ENCODE results near the gene HEYL.

DNA sequence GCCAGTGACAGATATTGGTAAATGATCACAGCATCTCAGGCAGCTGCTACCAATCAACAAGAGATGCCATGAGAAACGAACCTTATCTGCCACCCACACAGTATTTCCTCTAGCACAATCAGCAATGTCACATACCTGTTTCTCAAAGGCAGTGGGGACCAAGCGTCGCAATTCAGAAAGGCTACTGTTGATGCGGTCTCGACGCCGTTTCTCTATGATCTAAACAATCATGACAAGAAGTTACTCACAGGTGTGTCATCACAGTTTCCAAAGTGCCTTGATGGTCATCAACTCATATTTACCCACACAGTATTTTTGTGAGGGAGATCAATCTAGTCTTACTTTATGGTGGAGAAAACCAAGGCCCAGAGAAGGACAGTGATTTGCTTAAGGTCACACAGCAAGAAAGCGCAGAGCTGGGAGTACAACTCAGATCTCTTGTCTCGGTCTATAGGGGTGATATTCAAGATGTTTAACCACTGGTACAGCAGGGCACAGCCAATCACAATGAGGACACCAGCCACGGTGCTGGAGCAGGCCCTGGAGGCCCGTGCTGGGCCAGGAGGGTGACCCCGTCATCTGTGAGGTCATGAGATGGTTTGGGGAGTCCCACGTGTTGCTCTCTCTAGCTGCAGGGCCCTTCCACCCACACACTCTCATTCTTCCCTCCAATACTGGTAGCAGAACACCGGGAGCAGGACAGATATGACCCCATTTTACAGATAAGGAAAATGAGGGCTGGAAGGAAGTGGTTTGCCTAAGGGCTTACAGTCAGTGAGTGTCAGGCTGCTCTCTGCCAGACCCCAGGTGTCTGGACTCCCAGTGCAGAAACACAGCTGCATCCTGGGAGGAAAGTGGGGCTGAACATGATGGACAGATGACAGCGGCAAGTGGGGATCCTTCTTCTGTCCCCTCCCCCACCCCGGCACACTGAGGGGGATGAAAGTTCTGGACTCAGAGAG, 7.8 kb downstream of the HEYL start:
- TF ChIP-seq, protein P1, sequence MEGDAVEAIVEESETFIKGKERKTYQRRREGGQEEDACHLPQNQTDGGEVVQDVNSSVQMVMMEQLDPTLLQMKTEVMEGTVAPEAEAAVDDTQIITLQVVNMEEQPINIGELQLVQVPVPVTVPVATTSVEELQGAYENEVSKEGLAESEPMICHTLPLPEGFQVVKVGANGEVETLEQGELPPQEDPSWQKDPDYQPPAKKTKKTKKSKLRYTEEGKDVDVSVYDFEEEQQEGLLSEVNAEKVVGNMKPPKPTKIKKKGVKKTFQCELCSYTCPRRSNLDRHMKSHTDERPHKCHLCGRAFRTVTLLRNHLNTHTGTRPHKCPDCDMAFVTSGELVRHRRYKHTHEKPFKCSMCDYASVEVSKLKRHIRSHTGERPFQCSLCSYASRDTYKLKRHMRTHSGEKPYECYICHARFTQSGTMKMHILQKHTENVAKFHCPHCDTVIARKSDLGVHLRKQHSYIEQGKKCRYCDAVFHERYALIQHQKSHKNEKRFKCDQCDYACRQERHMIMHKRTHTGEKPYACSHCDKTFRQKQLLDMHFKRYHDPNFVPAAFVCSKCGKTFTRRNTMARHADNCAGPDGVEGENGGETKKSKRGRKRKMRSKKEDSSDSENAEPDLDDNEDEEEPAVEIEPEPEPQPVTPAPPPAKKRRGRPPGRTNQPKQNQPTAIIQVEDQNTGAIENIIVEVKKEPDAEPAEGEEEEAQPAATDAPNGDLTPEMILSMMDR (conservative IDR thresholded peaks at IDR 0.05): no peak
- TF ChIP-seq EZH2 (IDR thresholded peaks at IDR 0.05; ENCODE audit: low read depth): no peak

All from PC-9 (cell line).